GM18951 (cell line): Measurements from ENCODE around the gene TCEA2.

Source experiments
- POLR2A ChIP-seq: IDR thresholded peaks from 4 replicates; pipeline ENCODE4 v1.6.1; 2011; ENCODE audit warnings: mild to moderate bottlenecking; ENCODE audit not compliant: insufficient read length, insufficient read depth; ENCODE audit errors: extremely low read depth
- in situ Hi-C: fragments of 300-500 bp; cut with MboI; formaldehyde crosslinking; loops from one replicate; pipeline ENCODE4 v1.12.0; 2022; ENCODE audit warnings: low sequenced_read_pairs, mixed read lengths, inconsistent platforms; ENCODE audit not compliant: unreplicated experiment

Gene TCEA2

DNA sequence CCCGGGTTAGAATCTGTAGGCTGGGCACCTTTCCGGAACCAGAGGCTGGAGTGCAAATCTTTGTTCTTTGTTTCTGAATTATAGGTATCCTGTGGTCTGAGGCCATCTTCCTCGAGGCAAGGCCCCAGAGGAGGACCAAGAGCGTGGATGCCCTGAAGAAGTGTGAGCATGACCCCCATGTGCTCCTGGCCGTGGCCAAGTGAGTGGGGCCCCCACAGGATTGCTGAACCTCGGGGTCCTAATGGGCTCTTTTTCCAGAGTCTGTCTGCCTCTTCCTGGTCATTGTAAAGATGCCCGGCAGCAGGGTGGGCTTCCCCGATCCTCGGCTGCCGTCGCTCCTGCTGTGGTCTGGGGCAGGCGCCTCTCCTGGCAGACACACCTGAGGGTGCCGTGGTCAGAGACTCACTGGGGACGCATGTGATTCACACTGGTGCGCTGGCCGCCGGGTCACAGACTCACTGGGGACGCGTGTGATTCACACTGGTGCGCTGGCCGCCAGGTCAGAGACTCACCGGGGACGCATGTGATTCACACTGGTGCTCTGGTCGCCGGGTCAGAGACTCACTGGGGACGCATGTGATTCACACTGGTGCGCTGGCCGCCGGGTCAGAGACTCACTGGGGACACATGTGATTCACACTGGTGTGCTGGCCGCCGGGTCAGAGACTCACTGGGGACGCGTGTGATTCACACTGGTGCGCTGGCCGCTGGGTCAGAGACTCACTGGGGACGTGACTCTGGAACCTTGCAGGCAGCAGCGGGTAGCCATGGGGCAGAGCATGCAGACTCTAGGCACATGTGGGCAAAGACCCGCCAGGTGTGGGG, 33.5 kb upstream of the TCEA2 start:
- TF ChIP-seq POLR2A: no peak
- in situ Hi-C loops: no loop called here

- TF ChIP-seq POLR2A: no peak
- in situ Hi-C loops: no loop called here
Observed at GRCh38 chr20:64030371-64031134, 32.4 kb upstream of the TCEA2 start.

DNA sequence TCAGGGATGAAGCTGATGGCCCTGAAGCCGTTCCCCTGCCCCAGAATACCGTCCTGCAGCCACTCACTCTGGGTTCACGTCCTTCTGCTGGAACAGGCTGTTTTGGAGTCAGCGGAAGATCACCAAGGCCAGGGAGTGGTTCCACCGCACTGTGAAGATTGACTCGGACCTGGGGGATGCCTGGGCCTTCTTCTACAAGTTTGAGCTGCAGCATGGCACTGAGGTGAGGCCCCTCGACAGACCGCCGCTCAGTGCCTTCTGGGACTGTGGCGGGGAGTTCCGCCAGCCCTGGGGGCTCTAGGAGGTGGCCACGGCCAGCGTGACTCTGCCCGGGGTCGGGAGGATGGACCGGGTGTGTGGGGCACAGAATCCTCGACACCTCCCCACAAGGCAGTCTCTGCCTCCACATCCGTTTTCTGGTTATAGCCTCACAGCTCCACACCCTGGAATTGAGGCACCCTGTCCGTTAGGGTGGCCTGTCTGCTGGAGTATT, 31.1 kb upstream of the TCEA2 start:
- TF ChIP-seq POLR2A: no peak

DNA sequence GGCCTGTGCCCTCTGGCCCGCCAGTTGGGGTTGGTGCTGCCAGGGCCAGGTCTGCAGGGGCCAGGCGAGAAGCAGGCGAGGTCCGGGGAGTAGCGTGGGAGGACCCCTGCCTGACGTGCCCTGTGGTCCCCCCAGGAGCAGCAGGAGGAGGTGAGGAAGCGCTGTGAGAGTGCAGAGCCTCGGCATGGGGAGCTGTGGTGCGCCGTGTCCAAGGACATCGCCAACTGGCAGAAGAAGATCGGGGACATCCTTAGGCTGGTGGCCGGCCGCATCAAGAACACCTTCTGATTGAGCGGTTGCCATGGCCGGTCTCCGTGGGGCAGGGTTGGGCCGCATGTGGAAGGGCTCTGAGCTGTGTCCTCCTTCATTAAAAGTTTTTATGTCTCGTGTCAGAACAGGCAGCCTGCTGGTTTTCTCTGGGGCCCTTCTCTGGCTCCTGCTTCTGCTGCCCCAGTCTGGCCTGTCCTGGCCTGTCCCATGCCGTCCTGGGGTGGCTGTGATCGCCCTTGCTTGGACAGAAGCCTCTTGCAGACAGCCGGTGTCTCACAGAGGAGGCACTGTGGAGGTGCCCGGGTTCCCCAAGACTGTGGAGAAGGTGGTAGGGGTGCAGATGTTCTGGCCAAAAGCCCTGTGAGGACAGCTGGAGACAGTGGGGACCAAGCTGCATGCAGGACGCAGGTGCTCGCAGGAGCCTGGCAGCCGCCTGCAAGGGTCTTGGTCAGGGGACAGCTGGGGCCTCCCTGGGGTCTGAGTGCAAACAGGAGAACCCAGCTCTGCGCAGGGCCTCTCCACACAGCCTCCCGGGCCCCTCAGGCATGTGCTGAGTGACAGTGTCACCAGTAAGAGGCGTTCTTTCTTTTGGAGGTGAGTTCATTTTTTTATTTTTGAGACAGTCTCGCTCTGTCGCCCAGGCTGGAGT, 30.0 kb upstream of the TCEA2 start:
- no peak for TF ChIP-seq POLR2A
- in situ Hi-C loops: no loop called here

More for the DNA sequence above, 31.1 kb upstream of the TCEA2 start:
- in situ Hi-C loops: no loop called here

- TF ChIP-seq POLR2A: no peak
- in situ Hi-C loops: no loop called here
Observed at GRCh38 chr20:64033981-64034493, 29.0 kb upstream of the TCEA2 start.

DNA sequence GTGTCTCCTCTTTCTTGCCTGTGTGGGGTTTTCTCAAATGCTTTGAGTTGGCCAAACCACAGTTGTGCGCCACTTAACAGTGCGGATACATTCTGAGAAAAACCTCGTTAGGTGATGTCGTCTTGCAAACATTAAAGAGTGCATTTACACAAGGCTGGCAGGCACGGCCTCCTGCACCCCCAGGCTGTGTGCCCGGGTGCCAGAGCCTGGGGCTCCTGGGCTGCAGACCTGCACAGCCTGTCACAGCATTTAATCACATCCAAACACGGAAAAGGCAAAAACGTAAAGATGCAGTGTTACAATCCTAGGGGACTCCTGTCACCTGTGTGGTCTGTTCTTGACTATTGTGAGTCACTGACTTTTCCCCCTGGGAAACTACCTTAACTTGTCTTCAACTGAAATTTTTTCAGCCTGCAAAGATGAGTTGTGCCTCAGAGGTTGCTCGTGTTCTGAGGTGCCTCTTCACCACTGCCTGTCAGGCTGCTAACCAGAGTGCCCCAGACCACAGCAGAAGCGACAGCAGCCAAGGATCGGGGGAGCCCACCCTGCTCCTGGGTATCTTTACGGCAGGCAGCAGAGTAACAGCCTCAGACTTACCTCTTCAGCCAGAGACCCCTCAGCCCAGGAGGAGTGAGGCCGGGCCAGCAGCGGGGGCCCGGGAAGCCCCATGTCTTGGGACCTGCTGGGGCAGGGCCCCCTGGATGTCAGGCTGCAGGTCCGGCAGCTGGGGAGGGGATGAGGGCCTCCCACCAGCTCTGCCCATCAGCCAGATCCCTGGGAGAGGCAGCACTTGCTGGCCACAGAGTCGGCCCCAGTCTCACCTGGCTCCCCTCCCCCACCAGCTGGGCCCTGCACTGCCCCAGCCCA, 27.7 kb upstream of the TCEA2 start:
- in situ Hi-C loops: no loop called here
- no peak for TF ChIP-seq POLR2A

- no peak for TF ChIP-seq POLR2A
- in situ Hi-C loops: no loop called here
Observed at GRCh38 chr20:64035933-64036345, 27.1 kb upstream of the TCEA2 start, which contains the start of gene C20orf204. Gene C20orf204 (plus strand): TSS chr20:64036182. CDS start chr20:64036324, 142 bp downstream.

DNA sequence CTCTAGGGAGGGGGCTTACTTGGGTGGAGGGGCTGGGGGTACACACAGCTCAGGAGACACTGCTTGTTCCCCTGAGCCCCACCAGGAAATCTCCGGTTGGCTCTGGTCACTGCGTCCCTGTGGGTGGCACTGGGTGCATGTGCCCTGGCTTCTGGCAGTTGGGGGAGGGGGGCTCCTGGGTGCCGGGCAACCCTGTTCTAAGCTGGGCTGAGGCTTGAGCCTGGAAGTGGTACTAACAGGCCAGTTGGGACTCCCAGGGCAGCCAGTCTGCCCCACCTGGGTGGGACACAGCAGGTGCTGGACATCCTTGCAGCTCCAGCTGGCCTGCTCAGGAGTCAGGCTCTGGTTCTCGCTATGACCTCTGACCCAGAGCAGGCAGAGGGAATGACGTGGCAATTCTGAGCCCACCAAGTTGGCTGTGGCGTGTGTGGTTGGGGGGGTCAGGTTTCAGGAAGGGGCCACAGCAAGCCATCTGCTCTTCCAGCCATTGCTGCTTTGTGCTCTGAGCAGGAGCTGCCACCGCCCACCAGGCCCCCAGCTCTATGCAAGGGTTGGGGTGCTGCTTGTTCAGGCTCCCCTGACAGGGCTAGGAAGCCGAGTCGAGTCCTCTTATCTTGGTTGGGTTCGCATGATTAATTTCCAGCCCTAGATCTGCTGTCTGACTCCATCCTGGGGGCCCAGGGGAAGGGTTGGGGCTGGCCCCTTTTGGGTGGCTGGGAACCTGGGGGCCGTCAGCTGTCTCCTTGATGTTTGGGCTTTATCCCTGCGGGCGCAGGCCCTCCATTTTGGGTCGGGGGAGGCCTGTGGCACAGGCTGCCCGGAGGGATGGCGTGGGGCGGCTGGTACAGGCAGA, 26.4 kb upstream of the TCEA2 start:
- in situ Hi-C loops: no loop called here
- peak; percentile 10 for TF ChIP-seq POLR2A

GRCh38 chr20:64037199-64037497, 25.9 kb upstream of the TCEA2 start:
- no peak for TF ChIP-seq POLR2A
- in situ Hi-C loops: no loop called here

DNA sequence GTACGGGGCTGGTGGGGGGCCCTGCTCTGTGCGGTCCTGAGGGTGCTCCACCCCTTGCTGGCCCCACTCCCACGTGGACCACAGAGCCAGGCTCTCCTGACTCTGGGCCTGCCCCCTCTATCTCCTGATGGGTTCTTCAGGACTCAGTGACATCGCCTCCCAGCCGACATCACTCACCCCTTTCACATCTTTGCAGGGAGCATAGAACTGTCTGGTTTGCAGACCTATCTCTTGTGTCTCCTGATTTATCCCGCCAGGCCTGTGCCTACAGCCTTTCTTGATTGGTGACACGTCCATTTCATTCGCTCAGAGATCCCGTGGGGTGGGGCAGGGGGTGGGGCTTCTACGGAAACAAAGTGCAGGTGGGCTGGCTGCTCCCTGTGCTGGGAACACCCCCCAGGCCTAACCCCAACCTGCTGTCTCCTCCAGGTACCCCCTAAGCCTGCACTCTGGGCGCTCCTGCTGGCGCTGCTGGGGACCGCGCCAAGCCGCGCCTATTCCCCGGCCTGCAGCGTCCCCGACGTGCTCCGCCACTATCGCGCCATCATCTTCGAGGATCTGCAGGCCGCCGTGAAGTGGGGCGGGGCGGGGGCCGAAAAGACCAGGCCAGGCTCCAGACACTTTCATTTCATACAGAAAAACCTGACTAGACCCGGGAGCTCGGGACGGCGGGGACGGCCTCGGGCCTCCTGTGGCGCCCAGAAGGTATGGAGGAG, 25.3 kb upstream of the TCEA2 start:
- in situ Hi-C loops: no loop called here
- TF ChIP-seq POLR2A: peak; percentile 8

- in situ Hi-C loops: no loop called here
- no peak for TF ChIP-seq POLR2A
Observed at GRCh38 chr20:64038224-64038564, 24.8 kb upstream of the TCEA2 start.
